Measurements from ENCODE around the gene ZNF697. TPM values are rescaled to one million over a fixed set of nuclear protein-coding genes. Genes with fewer than 3 reads are reported as not detected.

The ZNF697 gene
- total RNA-seq, 1 experiment from 2014 or later = 2.9 TPM

DNA sequence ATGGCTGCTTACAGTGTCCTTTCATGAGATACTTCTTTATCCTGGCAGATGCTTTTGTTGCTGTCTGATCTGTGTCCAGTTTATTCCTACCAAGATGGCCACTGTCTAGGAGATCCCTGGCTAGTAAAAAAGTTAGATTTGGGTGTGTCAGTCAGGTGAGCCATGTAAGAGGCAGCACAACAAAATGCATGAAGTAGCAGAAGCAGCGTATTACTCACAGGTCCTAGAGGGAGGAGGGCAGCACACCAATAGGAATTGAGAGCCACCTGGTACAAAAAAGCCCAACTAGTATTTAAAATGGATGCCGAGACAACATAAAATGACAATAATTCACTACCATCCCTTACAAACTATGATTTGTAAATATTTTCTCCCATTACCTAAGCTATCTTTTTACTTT, 22.8 kb upstream of the ZNF697 start:
- BruUV-seq (replicated peaks) = no TSS peak
- Mint-ChIP-seq H3K4me1 (ENCODE audit: low read depth, unreplicated experiment) (peaks cover 13% of the 10 kb centered on the region), H3K27ac (ENCODE audit: unreplicated experiment) (no peak overlapping the region), H3K9me3 (ENCODE audit: unreplicated experiment) (no peaks in the 10 kb centered on the region), H3K4me3 (ENCODE audit: unreplicated experiment) (no peak overlapping the region), H3K36me3 (ENCODE audit: insufficient read depth, unreplicated experiment) (no peaks in the 10 kb centered on the region), H3K27me3 (ENCODE audit: insufficient read depth, unreplicated experiment) (no peaks in the 10 kb centered on the region)
- Histone ChIP-seq H3K4me1 (no peaks in the 10 kb centered on the region), H3K27me3 (replicated peaks; ENCODE audit: control insufficient read depth, insufficient read depth, low read length) (no peaks in the 10 kb centered on the region), H3K36me3 (ENCODE audit: control insufficient read depth, insufficient read depth, low read length) (no peaks in the 10 kb centered on the region), H3K9me3 (no peaks in the 10 kb centered on the region), H3K4me3 (ENCODE audit: low read depth, low read length) (no peak overlapping the region)
- TF ChIP-seq, protein P1, sequence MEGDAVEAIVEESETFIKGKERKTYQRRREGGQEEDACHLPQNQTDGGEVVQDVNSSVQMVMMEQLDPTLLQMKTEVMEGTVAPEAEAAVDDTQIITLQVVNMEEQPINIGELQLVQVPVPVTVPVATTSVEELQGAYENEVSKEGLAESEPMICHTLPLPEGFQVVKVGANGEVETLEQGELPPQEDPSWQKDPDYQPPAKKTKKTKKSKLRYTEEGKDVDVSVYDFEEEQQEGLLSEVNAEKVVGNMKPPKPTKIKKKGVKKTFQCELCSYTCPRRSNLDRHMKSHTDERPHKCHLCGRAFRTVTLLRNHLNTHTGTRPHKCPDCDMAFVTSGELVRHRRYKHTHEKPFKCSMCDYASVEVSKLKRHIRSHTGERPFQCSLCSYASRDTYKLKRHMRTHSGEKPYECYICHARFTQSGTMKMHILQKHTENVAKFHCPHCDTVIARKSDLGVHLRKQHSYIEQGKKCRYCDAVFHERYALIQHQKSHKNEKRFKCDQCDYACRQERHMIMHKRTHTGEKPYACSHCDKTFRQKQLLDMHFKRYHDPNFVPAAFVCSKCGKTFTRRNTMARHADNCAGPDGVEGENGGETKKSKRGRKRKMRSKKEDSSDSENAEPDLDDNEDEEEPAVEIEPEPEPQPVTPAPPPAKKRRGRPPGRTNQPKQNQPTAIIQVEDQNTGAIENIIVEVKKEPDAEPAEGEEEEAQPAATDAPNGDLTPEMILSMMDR (IDR thresholded peaks at IDR 0.05; ENCODE audit: insufficient read depth in 1 of 2, low read depth in 1 of 2, low read length in 1 of 2, severe bottlenecking in 1 of 2, unreplicated experiment in 1 of 2) = no peak
- no peak for DNase-seq
- ChIA-PET CTCF (no interaction called here), POLR2A (no interaction called here)
- intact Hi-C loops (cut with micrococcal nuclease; ENCODE audit: unreplicated experiment) = no loop called here

DNA sequence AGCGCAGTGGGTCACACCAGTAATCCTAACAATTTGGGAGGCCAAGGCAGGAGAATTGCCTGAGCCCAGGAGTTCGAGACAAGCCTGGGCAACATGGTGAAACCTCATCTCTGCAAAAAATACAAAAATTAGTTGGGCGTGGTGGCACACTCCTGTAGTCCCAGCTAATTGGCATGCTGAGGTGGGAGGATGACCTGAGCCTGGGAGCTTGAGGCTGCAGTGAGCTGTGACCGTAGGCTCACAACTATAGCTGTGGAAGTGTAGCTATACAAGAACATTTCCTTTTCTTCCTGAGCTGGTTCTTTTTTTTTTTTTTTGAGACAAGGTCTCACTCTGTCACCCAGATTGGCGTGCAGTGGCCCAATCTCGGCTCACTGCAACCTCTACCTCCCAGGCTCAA, 19.1 kb upstream of the ZNF697 start:
- H3K4me1 ChIP-seq = no peaks in the 10 kb centered on the region
- no peak overlapping the region for H3K4me3 ChIP-seq (ENCODE audit: low read depth, low read length)
- no peaks in the 10 kb centered on the region for H3K9me3 Mint-ChIP-seq (ENCODE audit: unreplicated experiment)
- BruUV-seq (replicated peaks) = no TSS peak
- intact Hi-C loops (cut with micrococcal nuclease; ENCODE audit: unreplicated experiment) = no loop called here
- peaks cover 3% of the 10 kb centered on the region for H3K4me1 Mint-ChIP-seq (ENCODE audit: low read depth, unreplicated experiment)
- no peaks in the 10 kb centered on the region for H3K36me3 Mint-ChIP-seq (ENCODE audit: insufficient read depth, unreplicated experiment)
- H3K4me3 Mint-ChIP-seq (ENCODE audit: unreplicated experiment) = no peak overlapping the region
- no peaks in the 10 kb centered on the region for H3K27me3 ChIP-seq (replicated peaks; ENCODE audit: control insufficient read depth, insufficient read depth, low read length)
- CTCF ChIA-PET = no interaction called here
- DNase-seq = no peak
- H3K27ac Mint-ChIP-seq (ENCODE audit: unreplicated experiment) = no peak overlapping the region
- POLR2A ChIA-PET = no interaction called here
- TF ChIP-seq, protein P1 (IDR thresholded peaks at IDR 0.05; ENCODE audit: insufficient read depth in 1 of 2, low read depth in 1 of 2, low read length in 1 of 2, severe bottlenecking in 1 of 2, unreplicated experiment in 1 of 2) = no peak
- no peaks in the 10 kb centered on the region for H3K27me3 Mint-ChIP-seq (ENCODE audit: insufficient read depth, unreplicated experiment)
- H3K9me3 ChIP-seq = no peaks in the 10 kb centered on the region
- H3K36me3 ChIP-seq (ENCODE audit: control insufficient read depth, insufficient read depth, low read length) = no peaks in the 10 kb centered on the region

DNA sequence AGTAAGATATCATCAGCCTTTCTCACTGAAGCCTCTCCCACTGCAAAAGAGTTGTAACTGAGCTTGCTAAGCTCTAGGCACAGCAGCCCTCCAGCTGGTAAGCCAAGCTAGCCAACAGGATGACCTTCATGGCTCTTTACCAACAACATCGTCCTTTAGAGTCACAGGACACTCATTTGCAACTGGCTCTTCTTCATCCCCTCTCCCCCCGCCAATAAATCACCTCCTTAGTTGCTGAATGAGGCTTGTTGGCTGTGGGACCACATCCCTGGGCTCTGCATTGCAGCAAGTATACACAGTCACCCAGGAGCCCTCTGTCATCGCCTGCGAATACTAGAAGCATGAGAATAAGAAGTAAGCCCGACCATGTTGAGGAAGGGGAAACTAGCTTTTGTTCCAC, 16.0 kb upstream of the ZNF697 start:
- DNase-seq = no peak
- no TSS peak for BruUV-seq (replicated peaks)
- H3K4me1 ChIP-seq = peaks cover 22% of the 10 kb centered on the region
- no peaks in the 10 kb centered on the region for H3K9me3 Mint-ChIP-seq (ENCODE audit: unreplicated experiment)
- H3K36me3 Mint-ChIP-seq (ENCODE audit: insufficient read depth, unreplicated experiment) = no peaks in the 10 kb centered on the region
- H3K36me3 ChIP-seq (ENCODE audit: control insufficient read depth, insufficient read depth, low read length) = no peaks in the 10 kb centered on the region
- no peaks in the 10 kb centered on the region for H3K27me3 Mint-ChIP-seq (ENCODE audit: insufficient read depth, unreplicated experiment)
- no peaks in the 10 kb centered on the region for H3K27me3 ChIP-seq (replicated peaks; ENCODE audit: control insufficient read depth, insufficient read depth, low read length)
- ChIA-PET CTCF (interaction anchor here (1.4 kb wide), 1 partner anchor 52 kb away, joined by 4 read pairs; no protein-coding TSS in a partner anchor), POLR2A (no interaction called here)
- no peak overlapping the region for H3K4me3 ChIP-seq (ENCODE audit: low read depth, low read length)
- H3K4me3 Mint-ChIP-seq (ENCODE audit: unreplicated experiment) = no peak overlapping the region
- H3K4me1 Mint-ChIP-seq (ENCODE audit: low read depth, unreplicated experiment) = peaks cover 32% of the 10 kb centered on the region
- H3K9me3 ChIP-seq = no peaks in the 10 kb centered on the region
- intact Hi-C loops (cut with micrococcal nuclease; ENCODE audit: unreplicated experiment) = loop anchor here (5.0 kb wide), 3 partner anchors 112 to 292 kb away; no protein-coding TSS in a partner anchor
- no peak overlapping the region for H3K27ac Mint-ChIP-seq (ENCODE audit: unreplicated experiment)
- TF ChIP-seq, protein P1 (IDR thresholded peaks at IDR 0.05; ENCODE audit: insufficient read depth in 1 of 2, low read depth in 1 of 2, low read length in 1 of 2, severe bottlenecking in 1 of 2, unreplicated experiment in 1 of 2) = no peak

Data from Caco-2 (cell line).